SK-N-SH (cell line): Measurements from ENCODE around the gene LRIG1. TPM values are rescaled to one million over a fixed set of nuclear protein-coding genes. Genes with fewer than 3 reads are reported as not detected.

Source experiments
- CTCF ChIA-PET: fragments of 300-600, 350-600 bp; formaldehyde crosslinking; extraction: SDS; loops from one replicate; lab custom pipeline; 2021; lab: Yijun Ruan, JAX
- POLR2A ChIA-PET: fragments of 350-600 bp; sonication (Branson Sonifier 250); formaldehyde crosslinking; extraction: SDS; loops from one replicate; lab custom pipeline; 2020; ENCODE audit warnings: antibody characterized with exemption, inconsistent platforms; lab: Yijun Ruan, JAX
- DNase-seq: peaks from one replicate; pipeline ENCODE4 v3.0.0; 2012
- H2AFZ ChIP-seq: fragments of 200-600 bp; sonication (generic); 2 replicates; pipeline ENCODE4 v1.8.1; 2016; ENCODE audit warnings: antibody characterized with exemption, mild to moderate bottlenecking, low read depth
- H3F3A ChIP-seq: fragments of 200-600 bp; sonication (generic); replicated peaks from 2 replicates; pipeline ENCODE3; 2016; ENCODE audit warnings: antibody characterized with exemption, mild to moderate bottlenecking; ENCODE audit not compliant: insufficient read depth
- H3K27ac ChIP-seq, 2 experiments: fragments of 200-500 bp in 1 of 2; fragments of 200-600 bp in 1 of 2; sonication (Bioruptor generic) in 1 of 2; sonication (generic), shearing (Covaris generic) in 1 of 2; 2 replicates each; pipeline versions ENCODE4 v1.5.1 to v1.6.1; 2014 to 2016; ENCODE audit warnings: low read depth in 2 of 2, inconsistent platforms in 1 of 2, low read length in 1 of 2, mild to moderate bottlenecking in 1 of 2, mixed read lengths in 1 of 2
- H3K27me3 ChIP-seq: fragments of 200-600 bp; sonication (generic), shearing (Covaris generic); 2 replicates; pipeline ENCODE4 v1.6.1; 2016; ENCODE audit warnings: mixed run types; ENCODE audit not compliant: insufficient read depth
- H3K36me3 ChIP-seq, 2 experiments: fragments of 200-500 bp in 1 of 2; fragments of 200-600 bp in 1 of 2; sonication (Bioruptor generic) in 1 of 2; sonication (generic) in 1 of 2; replicated peaks in 1 of 2; 2 replicates each; pipeline versions ENCODE3 to v1.5.1; 2014 to 2016; ENCODE audit warnings: low read length in 1 of 2, mild to moderate bottlenecking in 1 of 2; ENCODE audit not compliant: insufficient read depth in 2 of 2, control insufficient read depth in 1 of 2
- H3K4me1 ChIP-seq, 2 experiments: fragments of 200-500 bp in 1 of 2; fragments of 200-600 bp in 1 of 2; sonication (Bioruptor generic) in 1 of 2; sonication (generic), shearing (Covaris generic) in 1 of 2; 2 replicates each; pipeline versions ENCODE4 v1.5.1 to v1.6.1; 2014 to 2016; ENCODE audit warnings: low read depth in 1 of 2, low read length in 1 of 2, mixed run types in 1 of 2; ENCODE audit not compliant: insufficient read depth in 2 of 2, control insufficient read depth in 1 of 2
- H3K4me2 ChIP-seq: fragments of 200-600 bp; sonication (generic), shearing (Covaris generic); 2 replicates; pipeline ENCODE4 v1.6.1; 2017; ENCODE audit warnings: mixed run types
- H3K4me3 ChIP-seq, 2 experiments: fragments of 200-500 bp in 1 of 2; fragments of 200-600 bp in 1 of 2; sonication (Bioruptor generic) in 1 of 2; sonication (generic), shearing (Covaris generic) in 1 of 2; 2 replicates each; pipeline versions ENCODE4 v1.5.1 to v1.8.1; 2014 to 2016; ENCODE audit warnings: low read depth in 2 of 2, inconsistent platforms in 1 of 2, low read length in 1 of 2, mild to moderate bottlenecking in 1 of 2, mixed read lengths in 1 of 2, moderate library complexity in 1 of 2
- H3K79me2 ChIP-seq: fragments of 200-600 bp; sonication (generic); 2 replicates; pipeline ENCODE4 v1.8.1; 2017; ENCODE audit warnings: mild to moderate bottlenecking; ENCODE audit not compliant: insufficient read depth
- H3K9ac ChIP-seq: fragments of 200-600 bp; sonication (generic); 2 replicates; pipeline ENCODE4 v1.6.1; 2017; ENCODE audit warnings: mixed run types
- H3K9me2 ChIP-seq: fragments of 200-600 bp; sonication (generic); 2 replicates; pipeline ENCODE4 v1.6.1; 2017; ENCODE audit warnings: mixed run types
- H3K9me3 ChIP-seq: fragments of 200-600 bp; sonication (generic); 2 replicates; pipeline ENCODE4 v1.6.1; 2017; ENCODE audit warnings: mixed run types, mild to moderate bottlenecking, moderate library complexity
- H4K20me1 ChIP-seq: fragments of 200-600 bp; sonication (generic); 2 replicates; pipeline ENCODE4 v1.6.1; 2017; ENCODE audit warnings: mild to moderate bottlenecking, mixed run types; ENCODE audit not compliant: insufficient read depth
- CTCF ChIP-seq: fragments of 200-600 bp; sonication (generic); IDR thresholded peaks from 2 replicates; pipeline ENCODE4 v1.6.1; 2017; ENCODE audit warnings: antibody characterized with exemption, mild to moderate bottlenecking, moderate library complexity
- ELF1 ChIP-seq: IDR thresholded peaks from 2 replicates; pipeline ENCODE4 v1.4.0; 2012
- EP300 ChIP-seq, 2 experiments: IDR thresholded peaks; 2 replicates each; pipeline versions ENCODE4 v1.4.0 to v1.6.1; 2012; ENCODE audit warnings: borderline replicate concordance in 1 of 2, low read depth in 1 of 2, low read length in 1 of 2
- FOXM1 ChIP-seq: IDR thresholded peaks from 2 replicates; pipeline ENCODE4 v1.4.0; 2012; ENCODE audit warnings: low read depth, mild to moderate bottlenecking
- GABPA ChIP-seq: IDR thresholded peaks from 2 replicates; pipeline ENCODE4 v1.4.0; 2012; ENCODE audit warnings: low read depth, mild to moderate bottlenecking
- GATA2 ChIP-seq: sonication (generic); formaldehyde crosslinking; IDR thresholded peaks from 2 replicates; pipeline ENCODE4 v1.5.0; 2020; ENCODE audit warnings: mild to moderate bottlenecking, missing genetic modification reagents
- IRF3 ChIP-seq: fragments of 150-350 bp; IDR thresholded peaks from 2 replicates; pipeline ENCODE4 v1.6.1; 2016; ENCODE audit warnings: mild to moderate bottlenecking, low read depth, low read length
- MXI1 ChIP-seq: IDR thresholded peaks from 2 replicates; pipeline ENCODE4 v1.6.1; 2012; ENCODE audit warnings: mild to moderate bottlenecking, low read depth, low read length, improper control_type of control experiment
- PBX3 ChIP-seq: IDR thresholded peaks from 2 replicates; pipeline ENCODE4; 2012
- RAD21 ChIP-seq: IDR thresholded peaks from 2 replicates; pipeline ENCODE4 v1.6.1; 2012; ENCODE audit warnings: mild to moderate bottlenecking, low read length
- RFX5 ChIP-seq: IDR thresholded peaks from 2 replicates; pipeline ENCODE4 v1.6.1; 2012; ENCODE audit warnings: mild to moderate bottlenecking, improper control_type of control experiment, low read length
- RXRA ChIP-seq: IDR thresholded peaks from 2 replicates; pipeline ENCODE4 v1.4.0; 2012; ENCODE audit warnings: low read depth, mild to moderate bottlenecking, borderline replicate concordance
- SIN3A ChIP-seq: IDR thresholded peaks from 2 replicates; pipeline ENCODE4 v1.6.1; 2012; ENCODE audit warnings: low read depth, mild to moderate bottlenecking, low read length, moderate library complexity, borderline replicate concordance
- TAF1 ChIP-seq: IDR thresholded peaks from 2 replicates; pipeline ENCODE4 v1.6.1; 2012; ENCODE audit warnings: low read depth, mild to moderate bottlenecking, low read length, moderate library complexity, borderline replicate concordance
- TCF12 ChIP-seq: IDR thresholded peaks from 2 replicates; pipeline ENCODE4 v1.4.0; 2012
- TEAD4 ChIP-seq: IDR thresholded peaks from 2 replicates; pipeline ENCODE4 v1.4.0; 2012; ENCODE audit warnings: mild to moderate bottlenecking, borderline replicate concordance; ENCODE audit not compliant: insufficient read depth
- WGBS: methylation state at CpG from one replicate; pipeline ENCODE4 v1.1.6; 2017; ENCODE audit warnings: low lambda C conversion rate; 5-methylcytosine and 5-hydroxymethylcytosine counted together
- polyA plus RNA-seq, 3 experiments: library from polyadenylated mRNA; depleted of rRNA; stranded (reverse); fragments of >200 nt; gene quantifications; 2 replicates each; pipeline ENCODE4 v1.2.3, GENCODE V29; 2012

LRIG1 gene
- polyA plus RNA-seq, 1 of the 3 experiments (the other 2 are of a cell fraction): 1.7 TPM

GRCh38 chr3:66370179-66370578 lies 130.6 kb downstream of the LRIG1 start:
- H3K36me3 ChIP-seq: peaks cover 0 to 5% of the 10 kb centered on the region in 2 experiments
- no peak for DNase-seq
- TF ChIP-seq FOXM1 (no peak), RFX5 (no peak), RAD21 (no peak), RXRA (no peak), ELF1 (no peak), TEAD4 (no peak), CTCF (no peak), PBX3 (no peak), IRF3 (no peak), SIN3A (no peak), MXI1 (no peak), TAF1 (no peak), EP300 (IDR thresholded peaks at IDR 0.05; ENCODE audit: borderline replicate concordance in 1 of 2, low read depth in 1 of 2, low read length in 1 of 2) (no peak)
- TF ChIP-seq, all 33 proteins: peak for 0

GRCh38 chr3:66367979-66368378 lies 132.8 kb downstream of the LRIG1 start:
- Histone ChIP-seq H3K9me3 (no peaks in the 10 kb centered on the region), H3F3A (no peaks in the 10 kb centered on the region), H3K27ac (no peak overlapping the region), H3K9ac (no peak overlapping the region), H3K4me2 (no peak overlapping the region), H2AFZ (no peak overlapping the region), H3K79me2 (no peaks in the 10 kb centered on the region), H3K27me3 (no peaks in the 10 kb centered on the region), H4K20me1 (no peaks in the 10 kb centered on the region), H3K4me3 (no peak overlapping the region), H3K9me2 (no peaks in the 10 kb centered on the region), H3K36me3 (peaks cover 0 to 5% of the 10 kb centered on the region in 2 experiments), H3K4me1 (peaks cover 0 to 15% of the 10 kb centered on the region in 2 experiments; a peak in 1 of 4 replicates)
- 88% methylated on average over 3 of the region's 3 CpGs for WGBS
- POLR2A ChIA-PET: no interaction called here
- CTCF ChIA-PET: interaction anchor here (3.9 kb wide), 1 partner anchor 10 kb away, joined by 23 read pairs; no protein-coding TSS in a partner anchor
- no peak for DNase-seq
- no peak for TF ChIP-seq ELF1
- TF ChIP-seq GABPA: no peak
- no peak for TF ChIP-seq GATA2 (CRISPR knock-in tag)
- no peak for TF ChIP-seq RAD21
- no peak for TF ChIP-seq TCF12
- no peak for TF ChIP-seq PBX3
- no peak for TF ChIP-seq TEAD4

More at GRCh38 chr3:66370179-66370578, 130.6 kb downstream of the LRIG1 start:
- no peak overlapping the region for H3K4me3 ChIP-seq
- H3K79me2 ChIP-seq: no peaks in the 10 kb centered on the region
- H4K20me1 ChIP-seq: no peaks in the 10 kb centered on the region
- H3K9me2 ChIP-seq: no peaks in the 10 kb centered on the region
- H3K4me1 ChIP-seq: peaks cover 0 to 22% of the 10 kb centered on the region in 2 experiments; a peak in 1 of 4 replicates
- no peaks in the 10 kb centered on the region for H3K9me3 ChIP-seq
- H3F3A ChIP-seq: no peaks in the 10 kb centered on the region
- POLR2A ChIA-PET: no interaction called here
- H3K9ac ChIP-seq: no peak overlapping the region
- CTCF ChIA-PET: no interaction called here
- 96% methylated on average over 7 of the region's 7 CpGs for WGBS
- H3K27me3 ChIP-seq: no peaks in the 10 kb centered on the region
- no peak overlapping the region for H3K27ac ChIP-seq
- no peak overlapping the region for H2AFZ ChIP-seq
- no peak overlapping the region for H3K4me2 ChIP-seq
